K562 (cell line): ENCODE results near the gene KLF1. TPM values are rescaled to one million over a fixed set of nuclear protein-coding genes. Genes with fewer than 3 reads are reported as not detected.
A peak's percentile ranks its signal among the peaks of the same experiment; 100 is the strongest.

Experiments
- ARID1B ChIP-seq: fragments of 450-650 bp; IDR thresholded peaks from 2 replicates; pipeline ENCODE4 v1.6.1; 2016; ENCODE audit warnings: antibody characterized with exemption, mild to moderate bottlenecking, inconsistent platforms
- GTF2A2 ChIP-seq: IDR thresholded peaks from 2 replicates; pipeline ENCODE4 v1.6.1; 2016; ENCODE audit warnings: mild to moderate bottlenecking, missing genetic modification characterization, missing compliant biosample characterization
- JUN ChIP-seq, 2 experiments: sonication (generic) in 1 of 2; formaldehyde crosslinking in 1 of 2; IDR thresholded peaks; 2 replicates each; pipeline versions ENCODE4 v1.6.1 to v1.8.0; 2012 to 2022; ENCODE audit warnings: borderline replicate concordance in 2 of 2, mild to moderate bottlenecking in 2 of 2, improper control_type of control experiment in 1 of 2, low read depth in 1 of 2, low read length in 1 of 2, missing genetic modification reagents in 1 of 2
- NEUROD1 ChIP-seq: fragments of 150-350 bp; IDR thresholded peaks from 2 replicates; pipeline ENCODE4 v1.6.1; 2014; ENCODE audit warnings: borderline replicate concordance, low read length, low read depth; ENCODE audit not compliant: partially characterized antibody
- SMARCA5 ChIP-seq: fragments of 450-650 bp; IDR thresholded peaks from 2 replicates; pipeline ENCODE4 v1.6.1; 2016
- TAL1 ChIP-seq: fragments of 450-650 bp; IDR thresholded peaks from 2 replicates; pipeline ENCODE4 v1.6.1; 2016; ENCODE audit warnings: mild to moderate bottlenecking
- U2AF1 ChIP-seq: fragments of 200-400 bp; formaldehyde crosslinking; optimal IDR thresholded peaks from 2 replicates; pipeline ENCODE3; 2017; ENCODE audit warnings: mild to moderate bottlenecking, low read depth, low read length, moderate library complexity
- ZNF699 ChIP-seq: fragments of 250-450 bp; sonication (Bioruptor Pico); IDR thresholded peaks from 2 replicates; pipeline ENCODE4 v1.8.0; 2021; ENCODE audit warnings: mild to moderate bottlenecking, moderate library complexity; ENCODE audit not compliant: insufficient replicate concordance
- polyA plus RNA-seq, 8 experiments: library from polyadenylated mRNA; depleted of rRNA in 4 of 8; stranded (reverse) in 5 of 8; unstranded in 3 of 8; fragments of >200 nt; fragmentation: Nextera tagmentation in 2 of 8; fragmentation: Illumina TruSeq in 1 of 8; extraction: Ambion mirVana in 2 of 8; extraction: Trizol in 1 of 8; gene quantifications; 2 replicates each; pipeline versions ENCODE4 v1.2.1 to v1.2.3, GENCODE V29; 2011 to 2014; ENCODE audit warnings: inconsistent platforms in 1 of 8, missing spikeins in 1 of 8
- total RNA-seq, 7 experiments: library from RNA; depleted of rRNA in 6 of 7; stranded (reverse); fragments of >200 nt in 6 of 7; fragmentation: Illumina TruSeq in 2 of 7; extraction: Trizol in 2 of 7; gene quantifications; 2 replicates each; pipeline versions ENCODE4 v1.2.1 to v1.2.3, GENCODE V29; 2011 to 2021; ENCODE audit warnings: low replicate concordance in 1 of 7
- TF ChIP-seq, protein P1 (sequence below): fragments of 450-650 bp; formaldehyde crosslinking; IDR thresholded peaks from 2 replicates; pipeline ENCODE4 v1.4.0; 2020; ENCODE audit warnings: mild to moderate bottlenecking, mixed read lengths
- TF ChIP-seq, protein P2 (sequence below): sonication (generic); formaldehyde crosslinking; IDR thresholded peaks from 2 replicates; pipeline ENCODE4 v1.8.1; 2023; ENCODE audit warnings: missing genetic modification reagents, mild to moderate bottlenecking, borderline replicate concordance
- TF ChIP-seq, protein P3 (sequence below), 2 experiments: IDR thresholded peaks in 1 of 2; conservative IDR thresholded peaks in 1 of 2; 2 replicates each; pipeline ENCODE4 v1.6.1; 2016; ENCODE audit warnings: low read depth in 2 of 2, mild to moderate bottlenecking in 1 of 2, missing compliant biosample characterization in 1 of 2, missing genetic modification characterization in 1 of 2, moderate library complexity in 1 of 2
- TF ChIP-seq, protein P4 (sequence below): sonication (generic); formaldehyde crosslinking; IDR thresholded peaks from 2 replicates; pipeline ENCODE4 v1.4.0; 2020; ENCODE audit warnings: mild to moderate bottlenecking, missing genetic modification reagents

KLF1 gene
- total and polyA plus RNA-seq, 9 of the 15 experiments (the other 6 are each of a cell fraction or from before 2014, with no cell fraction given): 8.4 to 163 (median 47.3) TPM

DNA sequence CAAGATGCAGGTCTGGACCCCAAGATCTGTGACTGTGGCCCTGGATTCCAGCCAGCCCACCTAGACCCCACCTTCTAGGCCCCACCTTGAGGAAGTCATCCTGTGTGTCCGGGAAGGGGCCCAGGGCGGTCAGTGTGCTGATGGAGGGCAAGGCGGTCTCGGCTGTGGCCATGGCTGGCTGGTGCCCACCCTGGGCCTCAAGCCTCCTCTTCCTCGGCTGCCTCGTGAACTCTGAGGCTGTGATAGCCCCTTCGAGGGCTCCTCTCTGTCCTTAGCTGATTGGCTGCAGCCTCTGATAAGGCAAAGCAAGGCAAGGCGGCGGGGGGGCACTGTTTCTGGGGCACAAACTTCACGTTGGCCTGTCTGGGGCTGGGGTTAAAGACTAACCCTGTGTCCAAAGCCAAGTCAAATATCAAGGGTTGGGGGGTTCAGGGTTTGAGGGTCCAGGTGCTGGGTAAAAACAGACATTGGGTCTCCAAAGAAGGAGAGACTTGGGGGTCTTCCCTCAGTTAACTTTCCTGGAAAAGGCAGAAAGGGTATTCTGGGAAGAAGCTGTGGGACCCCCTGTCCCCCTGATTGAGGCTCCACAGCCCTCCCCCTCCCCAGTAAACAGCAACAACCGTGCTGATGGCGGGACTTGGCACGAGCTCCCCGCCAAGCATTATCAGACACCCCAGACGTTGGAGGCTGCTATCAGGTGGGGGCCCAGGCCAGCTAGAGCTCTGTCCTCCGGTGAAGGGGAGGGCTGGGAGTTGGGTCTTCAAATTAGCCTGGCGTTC is at the start of gene KLF1 (continued):
- TF ChIP-seq, protein P1, sequence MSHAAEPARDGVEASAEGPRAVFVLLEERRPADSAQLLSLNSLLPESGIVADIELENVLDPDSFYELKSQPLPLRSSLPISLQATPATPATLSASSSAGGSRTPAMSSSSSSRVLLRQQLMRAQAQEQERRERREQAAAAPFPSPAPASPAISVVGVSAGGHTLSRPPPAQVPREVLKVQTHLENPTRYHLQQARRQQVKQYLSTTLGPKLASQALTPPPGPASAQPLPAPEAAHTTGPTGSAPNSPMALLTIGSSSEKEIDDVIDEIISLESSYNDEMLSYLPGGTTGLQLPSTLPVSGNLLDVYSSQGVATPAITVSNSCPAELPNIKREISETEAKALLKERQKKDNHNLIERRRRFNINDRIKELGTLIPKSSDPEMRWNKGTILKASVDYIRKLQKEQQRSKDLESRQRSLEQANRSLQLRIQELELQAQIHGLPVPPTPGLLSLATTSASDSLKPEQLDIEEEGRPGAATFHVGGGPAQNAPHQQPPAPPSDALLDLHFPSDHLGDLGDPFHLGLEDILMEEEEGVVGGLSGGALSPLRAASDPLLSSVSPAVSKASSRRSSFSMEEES (CRISPR knock-in tag): no peak
- TF ChIP-seq TAL1 (peak; percentile 92), ZNF699 (CRISPR knock-in tag) (no peak), JUN (IDR thresholded peaks at IDR 0.05; ENCODE audit: borderline replicate concordance, low read depth, low read length) (no peak), JUN (CRISPR knock-in tag; IDR thresholded peaks at IDR 0.05; ENCODE audit: borderline replicate concordance) (no peak), U2AF1 (no peak), SMARCA5 (no peak), NEUROD1 (peak; percentile 15), GTF2A2 (tag) (no peak), ARID1B (peak; percentile 97)
- TF ChIP-seq, protein P2, sequence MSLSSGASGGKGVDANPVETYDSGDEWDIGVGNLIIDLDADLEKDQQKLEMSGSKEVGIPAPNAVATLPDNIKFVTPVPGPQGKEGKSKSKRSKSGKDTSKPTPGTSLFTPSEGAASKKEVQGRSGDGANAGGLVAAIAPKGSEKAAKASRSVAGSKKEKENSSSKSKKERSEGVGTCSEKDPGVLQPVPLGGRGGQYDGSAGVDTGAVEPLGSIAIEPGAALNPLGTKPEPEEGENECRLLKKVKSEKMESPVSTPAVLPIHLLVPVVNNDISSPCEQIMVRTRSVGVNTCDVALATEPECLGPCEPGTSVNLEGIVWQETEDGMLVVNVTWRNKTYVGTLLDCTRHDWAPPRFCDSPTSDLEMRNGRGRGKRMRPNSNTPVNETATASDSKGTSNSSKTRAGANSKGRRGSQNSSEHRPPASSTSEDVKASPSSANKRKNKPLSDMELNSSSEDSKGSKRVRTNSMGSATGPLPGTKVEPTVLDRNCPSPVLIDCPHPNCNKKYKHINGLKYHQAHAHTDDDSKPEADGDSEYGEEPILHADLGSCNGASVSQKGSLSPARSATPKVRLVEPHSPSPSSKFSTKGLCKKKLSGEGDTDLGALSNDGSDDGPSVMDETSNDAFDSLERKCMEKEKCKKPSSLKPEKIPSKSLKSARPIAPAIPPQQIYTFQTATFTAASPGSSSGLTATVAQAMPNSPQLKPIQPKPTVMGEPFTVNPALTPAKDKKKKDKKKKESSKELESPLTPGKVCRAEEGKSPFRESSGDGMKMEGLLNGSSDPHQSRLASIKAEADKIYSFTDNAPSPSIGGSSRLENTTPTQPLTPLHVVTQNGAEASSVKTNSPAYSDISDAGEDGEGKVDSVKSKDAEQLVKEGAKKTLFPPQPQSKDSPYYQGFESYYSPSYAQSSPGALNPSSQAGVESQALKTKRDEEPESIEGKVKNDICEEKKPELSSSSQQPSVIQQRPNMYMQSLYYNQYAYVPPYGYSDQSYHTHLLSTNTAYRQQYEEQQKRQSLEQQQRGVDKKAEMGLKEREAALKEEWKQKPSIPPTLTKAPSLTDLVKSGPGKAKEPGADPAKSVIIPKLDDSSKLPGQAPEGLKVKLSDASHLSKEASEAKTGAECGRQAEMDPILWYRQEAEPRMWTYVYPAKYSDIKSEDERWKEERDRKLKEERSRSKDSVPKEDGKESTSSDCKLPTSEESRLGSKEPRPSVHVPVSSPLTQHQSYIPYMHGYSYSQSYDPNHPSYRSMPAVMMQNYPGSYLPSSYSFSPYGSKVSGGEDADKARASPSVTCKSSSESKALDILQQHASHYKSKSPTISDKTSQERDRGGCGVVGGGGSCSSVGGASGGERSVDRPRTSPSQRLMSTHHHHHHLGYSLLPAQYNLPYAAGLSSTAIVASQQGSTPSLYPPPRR (CRISPR knock-in tag): no peak
- TF ChIP-seq, protein P3, sequence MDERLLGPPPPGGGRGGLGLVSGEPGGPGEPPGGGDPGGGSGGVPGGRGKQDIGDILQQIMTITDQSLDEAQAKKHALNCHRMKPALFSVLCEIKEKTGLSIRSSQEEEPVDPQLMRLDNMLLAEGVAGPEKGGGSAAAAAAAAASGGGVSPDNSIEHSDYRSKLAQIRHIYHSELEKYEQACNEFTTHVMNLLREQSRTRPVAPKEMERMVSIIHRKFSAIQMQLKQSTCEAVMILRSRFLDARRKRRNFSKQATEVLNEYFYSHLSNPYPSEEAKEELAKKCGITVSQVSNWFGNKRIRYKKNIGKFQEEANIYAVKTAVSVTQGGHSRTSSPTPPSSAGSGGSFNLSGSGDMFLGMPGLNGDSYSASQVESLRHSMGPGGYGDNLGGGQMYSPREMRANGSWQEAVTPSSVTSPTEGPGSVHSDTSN (CRISPR knock-in tag; IDR thresholded peaks at IDR 0.05; ENCODE audit: low read depth): no peak
- TF ChIP-seq, protein P3 (tag; conservative IDR thresholded peaks at IDR 0.05; ENCODE audit: low read depth): no peak
- TF ChIP-seq, protein P4, sequence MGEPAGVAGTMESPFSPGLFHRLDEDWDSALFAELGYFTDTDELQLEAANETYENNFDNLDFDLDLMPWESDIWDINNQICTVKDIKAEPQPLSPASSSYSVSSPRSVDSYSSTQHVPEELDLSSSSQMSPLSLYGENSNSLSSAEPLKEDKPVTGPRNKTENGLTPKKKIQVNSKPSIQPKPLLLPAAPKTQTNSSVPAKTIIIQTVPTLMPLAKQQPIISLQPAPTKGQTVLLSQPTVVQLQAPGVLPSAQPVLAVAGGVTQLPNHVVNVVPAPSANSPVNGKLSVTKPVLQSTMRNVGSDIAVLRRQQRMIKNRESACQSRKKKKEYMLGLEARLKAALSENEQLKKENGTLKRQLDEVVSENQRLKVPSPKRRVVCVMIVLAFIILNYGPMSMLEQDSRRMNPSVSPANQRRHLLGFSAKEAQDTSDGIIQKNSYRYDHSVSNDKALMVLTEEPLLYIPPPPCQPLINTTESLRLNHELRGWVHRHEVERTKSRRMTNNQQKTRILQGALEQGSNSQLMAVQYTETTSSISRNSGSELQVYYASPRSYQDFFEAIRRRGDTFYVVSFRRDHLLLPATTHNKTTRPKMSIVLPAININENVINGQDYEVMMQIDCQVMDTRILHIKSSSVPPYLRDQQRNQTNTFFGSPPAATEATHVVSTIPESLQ: peak; percentile 69; the same call in 1 of the 2 replicates
